ENCODE data around the gene BOD1. TPM values are rescaled to one million over a fixed set of nuclear protein-coding genes. Genes with fewer than 3 reads are reported as not detected.
A peak's percentile ranks its signal among the peaks of the same experiment; 100 is the strongest.

The BOD1 gene
- polyA plus RNA-seq, 3 donors, result 110 to 127 (median 121) TPM

DNA sequence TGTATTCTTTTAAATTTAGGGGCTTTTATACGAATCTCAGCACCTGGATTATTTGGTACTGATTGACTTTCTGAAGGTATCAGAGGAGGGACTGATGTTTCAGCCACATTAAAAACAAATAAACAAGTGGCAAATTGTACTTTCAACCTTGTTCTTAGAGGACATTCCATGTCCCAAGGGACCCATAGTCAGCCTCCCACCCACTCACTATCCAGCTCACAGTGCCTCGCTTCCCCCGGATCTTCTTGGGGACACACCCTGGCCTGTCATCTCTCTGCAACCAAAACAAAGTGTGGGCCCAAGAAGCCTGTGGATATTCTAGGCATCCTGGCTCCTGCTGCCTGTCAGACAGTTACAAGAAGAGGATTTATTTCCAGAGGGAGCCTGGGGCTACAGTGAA lies 8.8 kb upstream of the BOD1 start:
- no peak for DNase-seq (ENCODE audit: extremely low read depth in 1 of 11, low read depth in 9 of 11, low spot score in 4 of 11)

DNA sequence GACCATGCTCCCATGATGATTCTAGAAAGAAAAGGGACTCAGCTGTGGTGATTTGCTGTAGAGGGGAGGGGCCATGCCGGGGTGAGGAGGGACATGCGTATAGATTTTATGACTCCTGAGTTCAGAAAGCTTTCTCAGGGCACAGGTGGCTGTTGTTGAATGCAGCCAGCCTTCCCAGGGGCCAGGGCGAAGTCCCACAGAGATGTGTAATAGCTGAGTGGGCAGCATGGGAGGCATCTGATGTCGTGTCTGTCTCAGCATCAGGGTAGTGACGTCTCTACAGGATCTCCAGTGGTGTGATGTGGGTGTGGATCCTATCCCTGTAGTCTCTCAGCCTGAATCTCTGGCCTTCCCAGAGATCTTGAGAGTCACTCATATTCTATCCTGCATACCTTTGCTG lies 7.8 kb upstream of the BOD1 start:
- DNase-seq (ENCODE audit: extremely low read depth in 1 of 11, low read depth in 9 of 11, low spot score in 4 of 11), result no peak

DNA sequence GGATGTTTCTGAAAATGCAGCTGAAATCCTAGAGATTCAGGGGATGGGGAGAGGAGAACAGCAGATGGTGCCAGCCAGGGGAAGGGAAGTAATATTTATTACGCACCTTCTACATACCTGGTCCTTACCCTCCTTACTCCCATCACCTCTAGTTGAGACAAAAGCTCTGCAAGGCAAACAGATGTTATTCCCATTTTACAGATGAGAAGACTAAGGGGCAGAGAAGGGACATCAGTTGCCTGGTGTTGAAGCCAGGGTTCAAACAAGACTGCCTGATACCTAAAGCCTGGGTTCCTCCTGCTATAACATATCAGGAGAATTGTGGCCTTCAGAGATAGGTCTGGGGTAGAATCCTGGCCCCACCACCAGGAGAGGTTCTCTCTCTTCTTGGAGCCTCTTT lies 7.3 kb upstream of the BOD1 start:
- no peak for DNase-seq (ENCODE audit: extremely low read depth in 1 of 11, low read depth in 9 of 11, low spot score in 4 of 11)

DNA sequence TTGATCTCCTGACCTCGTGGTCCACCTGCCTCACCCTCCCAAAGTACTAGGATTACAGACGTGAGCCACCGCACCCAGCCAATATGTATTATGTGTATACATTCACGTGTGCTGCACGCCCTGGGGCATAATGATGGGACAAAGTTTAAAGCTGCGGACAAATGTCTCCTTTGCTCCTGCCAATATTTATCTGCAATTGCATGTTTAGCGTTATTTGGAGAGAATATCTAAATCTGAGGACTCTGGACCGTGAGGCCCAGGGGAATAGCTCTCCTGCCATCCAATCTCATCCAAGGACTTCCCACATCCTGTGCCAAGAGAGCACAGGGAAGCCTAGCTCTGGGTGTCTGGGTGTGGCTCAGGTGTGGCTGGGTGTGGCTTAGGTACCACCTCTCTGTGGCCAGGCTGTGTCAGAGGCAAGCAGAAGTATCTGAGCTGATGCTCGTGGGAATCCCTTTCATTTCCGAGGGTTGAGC lies 6.9 kb upstream of the BOD1 start:
- no peak for DNase-seq (ENCODE audit: extremely low read depth in 1 of 11, low read depth in 9 of 11, low spot score in 4 of 11)

DNA sequence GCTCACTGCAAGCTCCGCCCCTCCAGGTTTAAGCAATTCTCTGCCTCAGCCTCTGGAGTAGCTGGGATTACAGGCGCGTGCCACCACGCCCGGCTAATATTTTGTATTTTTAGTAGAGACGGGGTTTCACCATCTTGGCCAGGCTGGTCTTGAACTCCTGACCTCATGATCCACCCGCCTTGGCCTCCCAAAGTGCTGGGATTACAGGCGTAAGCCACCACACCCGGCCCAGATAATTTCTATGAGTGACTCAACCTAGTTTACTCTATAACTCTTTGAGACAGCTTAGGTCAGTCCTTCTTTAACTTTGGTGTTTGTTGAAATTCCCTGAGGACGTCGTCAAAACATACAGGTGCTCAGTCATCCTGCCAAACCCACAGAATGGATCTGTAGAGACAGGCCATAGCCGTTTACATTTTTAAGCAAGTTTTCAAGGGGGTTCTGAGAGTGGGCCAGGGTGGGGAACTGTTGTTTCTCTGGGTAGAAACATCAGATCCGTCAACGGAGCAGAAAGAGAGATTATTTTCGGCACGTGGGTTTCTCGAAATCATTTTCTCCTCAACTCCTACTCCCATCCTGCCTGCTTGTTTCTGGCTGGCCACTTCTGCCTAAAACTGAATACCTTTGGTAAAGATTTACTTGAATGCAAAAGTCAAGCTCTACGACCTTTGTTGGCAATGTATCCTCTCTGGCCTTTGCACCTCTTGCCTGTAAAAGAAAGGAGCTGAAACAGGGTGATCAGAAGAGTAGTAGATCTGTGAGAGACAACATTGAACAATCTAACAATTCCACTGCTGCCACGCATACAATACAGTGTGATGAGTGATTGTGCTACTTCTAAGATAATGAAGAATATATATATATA lies 6.0 kb upstream of the BOD1 start:
- DNase-seq (ENCODE audit: extremely low read depth in 1 of 11, low read depth in 9 of 11, low spot score in 4 of 11), result no peak

DNA sequence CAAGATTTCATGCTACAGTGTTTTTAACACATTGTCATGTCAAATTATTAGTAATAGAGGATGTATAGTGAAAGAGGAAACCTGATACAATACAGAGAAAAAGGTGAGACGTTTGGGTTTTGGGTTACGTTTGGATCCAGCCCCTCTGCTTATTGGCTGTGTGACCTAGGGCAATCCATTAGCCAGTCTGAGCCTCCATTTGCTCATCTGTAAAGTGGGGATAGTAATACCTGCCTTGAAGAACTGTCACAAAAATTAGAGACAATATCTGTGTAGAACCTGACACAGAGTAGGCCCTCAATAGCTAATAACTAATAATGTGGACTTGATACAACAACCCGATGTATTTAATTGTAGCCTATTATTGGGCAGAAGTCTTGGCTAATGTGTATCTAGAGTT lies 4.3 kb upstream of the BOD1 start:
- DNase-seq (ENCODE audit: extremely low read depth in 1 of 11, low read depth in 9 of 11, low spot score in 4 of 11), result no peak

DNA sequence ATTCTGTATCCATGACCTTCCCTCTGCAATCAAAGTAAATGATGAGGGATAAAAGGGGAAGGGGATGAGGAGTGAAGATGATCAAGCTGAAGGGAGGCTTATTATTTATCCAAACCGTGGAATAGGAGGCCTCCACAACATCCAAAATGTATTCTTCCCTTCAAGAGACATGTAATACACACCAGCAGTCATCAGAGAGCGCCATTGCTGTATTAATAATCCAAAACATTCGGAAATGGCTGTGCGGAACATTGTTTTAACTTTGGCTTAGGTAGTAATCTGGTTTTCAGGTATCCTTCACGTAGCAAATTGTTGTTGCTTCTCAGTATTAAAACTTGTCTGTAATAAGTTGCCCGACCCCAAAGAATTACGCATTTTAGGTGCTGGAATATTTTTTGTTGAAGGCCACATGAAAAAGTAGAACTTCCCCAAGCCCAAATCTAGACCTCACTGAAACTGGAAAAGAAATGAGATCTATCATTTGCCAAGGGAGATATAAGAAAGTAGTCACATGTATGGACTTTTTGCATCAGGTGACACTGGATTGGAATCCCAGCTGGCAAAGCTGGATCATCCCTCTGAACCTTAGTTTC lies 2.6 kb upstream of the BOD1 start:
- peak in 3 of 11 donors; percentile 50 to 64 (median 51) for DNase-seq (ENCODE audit: extremely low read depth in 1 of 11, low read depth in 9 of 11, low spot score in 4 of 11)

DNA sequence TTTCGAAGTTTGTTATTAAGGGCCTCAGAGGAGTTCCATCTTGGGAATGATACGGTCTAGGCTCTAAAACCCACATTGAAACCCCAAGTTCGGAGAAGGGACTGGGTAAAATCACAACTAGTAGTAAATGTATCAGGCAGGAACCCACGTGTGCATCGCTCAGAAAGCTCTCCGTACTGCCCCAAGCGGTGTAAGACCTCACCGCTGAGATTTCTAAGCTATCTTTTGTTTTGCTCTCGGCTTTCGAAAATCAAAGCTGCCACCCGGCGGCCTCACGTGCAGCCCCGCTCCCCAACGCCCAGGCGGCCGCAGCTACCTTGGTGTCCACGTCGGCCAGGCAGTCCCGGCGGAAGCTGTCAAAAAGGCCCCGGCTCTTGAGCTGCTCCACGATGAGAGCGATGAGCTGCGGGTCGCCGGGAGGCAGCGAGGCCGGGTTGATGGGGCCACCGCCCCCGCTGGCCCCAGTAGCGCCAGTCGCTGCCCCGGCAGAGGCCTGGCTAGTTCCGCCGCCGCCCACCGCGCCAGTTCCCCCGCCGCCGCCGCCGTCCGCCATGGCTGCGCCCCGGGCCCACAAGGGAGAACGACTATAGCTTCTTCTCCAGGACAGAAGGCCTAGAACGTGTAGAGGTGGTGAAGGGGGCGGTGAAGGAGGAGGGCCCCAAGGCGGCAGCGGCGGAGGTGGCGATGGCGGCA lies 420 bp downstream of the BOD1 start:
- DNase-seq (ENCODE audit: extremely low read depth in 1 of 11, low read depth in 9 of 11, low spot score in 4 of 11), result peak in 9 of 11 donors; percentile 52 to 72 (median 57)

DNA sequence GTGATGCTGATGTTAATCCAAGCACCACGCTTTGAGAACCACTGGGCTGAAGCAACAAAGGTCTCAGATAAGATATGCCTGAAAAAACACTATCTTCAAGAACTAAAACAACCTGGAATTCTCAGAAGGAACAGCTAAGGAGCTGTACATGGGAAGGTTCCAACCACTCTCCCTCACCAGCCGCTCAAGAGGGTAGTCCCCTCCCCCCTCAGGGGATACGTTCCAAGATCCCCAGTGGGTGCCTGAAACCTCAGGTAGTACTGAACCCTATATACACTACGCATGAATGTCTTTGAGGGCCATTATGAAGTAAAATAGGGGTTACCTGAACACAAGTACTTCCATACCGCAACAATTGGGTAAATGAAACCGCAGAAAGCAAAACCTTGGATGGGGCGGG lies 1.9 kb downstream of the BOD1 start:
- DNase-seq (ENCODE audit: extremely low read depth in 1 of 11, low read depth in 9 of 11, low spot score in 4 of 11), result no peak

DNA sequence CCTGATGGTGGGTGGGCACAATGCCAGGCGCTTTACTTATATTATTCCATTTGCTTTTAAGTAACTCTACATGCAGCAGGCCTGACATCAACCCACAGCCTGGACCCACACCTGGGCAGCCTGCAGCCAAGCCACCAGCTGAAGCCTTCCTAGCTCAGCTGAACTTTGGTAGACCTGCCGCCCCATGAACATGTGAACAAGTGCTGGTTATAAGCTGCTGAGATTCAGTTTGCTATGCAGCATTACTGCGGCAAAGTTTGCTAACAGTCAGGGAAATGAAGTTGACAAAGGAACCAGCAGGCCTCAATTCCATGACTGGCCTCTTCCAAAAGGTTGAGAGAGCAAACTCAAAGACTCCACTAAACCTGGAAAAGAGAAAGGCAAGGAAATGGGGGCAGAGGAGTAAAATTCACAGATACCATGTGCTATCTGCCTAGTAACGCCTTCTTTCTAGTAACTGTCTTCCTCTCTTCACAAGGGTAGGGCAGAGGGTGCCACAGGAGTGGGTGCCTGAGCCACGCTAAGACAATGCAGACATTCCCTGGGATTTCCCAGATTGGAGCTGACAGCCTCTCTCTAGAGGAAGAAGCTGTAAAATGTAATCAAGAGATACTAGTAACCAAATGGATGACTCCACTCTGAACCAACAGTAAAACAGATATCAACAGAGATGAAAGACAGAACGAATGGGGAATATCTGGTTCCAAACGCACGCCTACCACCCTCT lies 2.9 kb downstream of the BOD1 start:
- no peak for DNase-seq (ENCODE audit: extremely low read depth in 1 of 11, low read depth in 9 of 11, low spot score in 4 of 11)

DNA sequence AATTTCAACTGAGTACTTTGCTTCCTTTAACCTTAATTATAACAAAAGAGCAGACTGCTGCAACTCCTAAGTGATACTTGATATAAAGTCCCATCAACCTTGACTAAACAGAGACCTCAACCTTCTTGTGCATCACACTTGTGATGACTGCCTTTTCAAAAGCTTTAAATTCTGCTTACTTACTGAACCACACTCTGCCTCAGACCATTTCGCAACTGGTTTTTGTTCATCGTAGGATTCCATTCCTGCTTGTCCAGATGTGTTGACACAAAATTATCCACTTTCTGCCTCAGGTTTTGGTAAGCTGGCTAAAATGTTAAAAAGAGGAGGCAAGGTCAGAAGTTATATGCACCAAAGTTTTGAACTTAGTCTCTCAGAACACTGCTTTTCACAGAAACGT lies 3.5 kb downstream of the BOD1 start:
- DNase-seq (ENCODE audit: extremely low read depth in 1 of 11, low read depth in 9 of 11, low spot score in 4 of 11), result no peak

DNA sequence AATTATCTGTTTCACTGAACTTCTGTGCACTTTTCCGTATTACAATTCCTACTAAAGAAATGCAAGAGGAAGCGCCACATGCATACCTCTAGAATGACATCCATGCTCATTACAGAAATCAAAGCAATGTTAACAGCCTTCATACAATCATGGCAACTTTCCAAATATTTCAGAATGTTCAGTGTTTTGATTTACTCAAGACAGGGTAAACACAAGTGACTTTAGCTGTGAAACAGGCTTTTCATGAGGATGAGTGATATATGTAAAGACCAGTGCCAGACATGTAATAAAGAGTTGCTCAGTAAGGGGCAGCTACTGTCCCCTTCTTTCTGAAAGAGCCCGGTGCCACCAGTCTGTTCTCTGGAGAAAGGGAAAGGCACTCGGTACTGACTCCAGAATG lies 4.7 kb downstream of the BOD1 start:
- no peak for DNase-seq (ENCODE audit: extremely low read depth in 1 of 11, low read depth in 9 of 11, low spot score in 4 of 11)

DNA sequence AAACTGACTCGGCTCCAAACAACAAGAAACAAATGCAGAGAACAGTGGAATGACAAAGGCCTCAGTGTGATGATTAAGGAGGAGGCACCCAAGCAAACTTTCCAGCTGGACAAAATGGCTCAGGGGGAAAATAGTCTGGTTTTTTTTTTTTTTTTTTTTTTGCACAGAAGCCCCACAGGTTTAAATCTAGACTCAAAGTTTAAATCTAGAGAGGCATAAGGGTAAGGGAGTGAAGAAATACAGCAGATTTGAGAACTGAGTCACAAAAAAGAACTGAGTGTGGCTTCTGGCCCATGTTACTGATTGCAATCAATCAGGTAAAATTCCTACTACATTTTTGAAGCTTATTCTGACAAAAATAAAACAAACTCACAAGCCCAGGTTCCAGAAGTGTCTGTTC lies 12.3 kb downstream of the BOD1 start:
- DNase-seq (ENCODE audit: extremely low read depth in 1 of 11, low read depth in 9 of 11, low spot score in 4 of 11), result no peak

DNA sequence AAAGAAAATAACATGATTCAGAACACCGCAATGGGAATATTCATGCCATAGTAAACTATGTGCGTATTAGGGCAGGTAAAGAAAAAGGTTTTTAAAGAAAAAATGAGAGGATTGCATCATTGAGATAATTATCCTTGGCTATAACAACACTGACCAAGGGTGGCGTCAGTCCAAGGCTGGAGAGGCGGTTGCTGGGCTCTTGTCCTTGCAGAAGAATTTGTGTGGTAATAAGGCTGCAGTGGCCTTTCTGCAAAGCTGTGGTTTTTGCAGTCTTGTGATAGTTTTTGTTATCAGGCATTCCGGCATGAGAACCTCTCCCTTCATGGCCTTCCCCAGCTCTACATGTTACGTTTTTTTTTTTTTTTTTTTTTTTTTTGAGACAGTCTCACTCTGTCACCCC lies 14.0 kb downstream of the BOD1 start:
- no peak for DNase-seq (ENCODE audit: extremely low read depth in 1 of 11, low read depth in 9 of 11, low spot score in 4 of 11)

DNA sequence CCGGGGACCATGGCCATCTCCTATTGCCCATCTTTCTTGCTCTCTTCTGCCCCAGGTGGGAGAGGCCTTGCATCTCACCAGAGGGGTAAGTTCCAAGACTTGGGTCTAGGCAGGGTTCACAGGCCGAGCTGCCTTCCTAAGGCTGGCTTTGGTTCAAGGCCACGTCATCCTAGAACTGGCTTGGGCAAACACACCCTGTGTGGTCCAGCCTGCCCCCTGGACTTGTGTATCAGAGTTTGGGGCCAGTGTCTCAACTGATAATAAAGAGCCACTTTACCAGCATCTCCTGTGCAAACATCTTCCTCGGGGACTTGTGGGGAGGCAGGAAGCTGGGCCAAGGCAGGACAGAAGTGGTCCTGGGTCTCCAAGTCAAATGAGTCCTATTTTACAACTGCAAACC lies 17.8 kb downstream of the BOD1 start:
- DNase-seq (ENCODE audit: extremely low read depth in 1 of 11, low read depth in 9 of 11, low spot score in 4 of 11), result no peak

DNA sequence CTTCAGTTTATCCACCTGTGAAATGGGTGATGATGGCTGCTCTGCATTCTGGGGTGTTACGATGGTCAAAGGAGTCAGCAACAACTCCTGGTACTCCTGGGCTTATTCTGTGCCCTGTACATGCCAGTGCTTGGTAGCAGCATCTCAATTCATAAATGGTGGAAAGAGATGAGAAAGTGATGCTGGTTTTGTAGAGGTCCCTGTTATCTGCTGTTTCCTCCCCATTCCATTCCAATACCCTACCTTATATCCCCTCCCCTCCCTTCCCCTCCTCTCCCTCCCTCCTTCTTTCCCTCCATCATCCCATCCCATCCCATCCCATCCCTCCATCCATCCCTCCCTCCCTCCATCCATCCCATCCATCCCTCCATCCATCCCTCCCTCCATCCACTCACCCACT lies 19.1 kb downstream of the BOD1 start:
- no peak for DNase-seq (ENCODE audit: extremely low read depth in 1 of 11, low read depth in 9 of 11, low spot score in 4 of 11)

DNA sequence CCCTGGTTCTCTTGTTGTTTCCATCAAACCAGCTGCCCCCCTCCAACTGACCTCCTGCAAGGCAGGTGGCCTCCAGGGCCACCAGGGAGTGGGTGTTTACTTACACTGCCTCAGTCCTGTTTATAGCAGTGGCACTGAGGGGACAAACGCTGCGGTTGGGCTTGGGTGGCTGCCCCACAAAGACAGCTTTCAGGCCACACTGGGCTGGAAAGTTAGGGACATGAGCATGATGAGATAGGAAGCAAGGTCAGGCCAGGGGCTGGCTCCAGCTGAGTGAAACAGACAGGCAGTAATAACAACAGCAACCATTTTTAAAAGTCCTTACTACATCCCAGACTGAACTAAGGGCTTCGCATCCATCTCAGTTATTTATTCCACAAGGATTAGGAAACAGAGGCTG lies 20.6 kb downstream of the BOD1 start:
- DNase-seq (ENCODE audit: extremely low read depth in 1 of 11, low read depth in 9 of 11, low spot score in 4 of 11), result no peak

DNA sequence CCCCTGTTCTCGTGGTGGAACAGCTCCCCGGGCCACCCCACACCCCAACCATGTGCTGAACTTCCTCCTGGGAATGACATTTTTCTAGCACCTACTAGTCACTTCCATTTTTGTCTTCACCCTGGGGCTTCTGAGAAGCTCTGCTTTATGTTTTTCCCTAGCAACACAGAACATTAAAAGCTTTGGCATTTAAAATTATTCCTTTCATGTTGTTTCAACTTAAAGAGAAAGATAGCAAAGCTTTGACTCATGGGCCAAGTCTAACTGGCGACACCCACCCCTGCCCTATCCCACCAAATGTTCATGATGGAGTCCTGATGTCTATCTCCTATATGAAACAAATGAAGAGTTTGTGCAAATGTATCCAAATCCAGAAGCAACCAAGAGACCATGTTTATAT lies 22.4 kb downstream of the BOD1 start:
- DNase-seq (ENCODE audit: extremely low read depth in 1 of 11, low read depth in 9 of 11, low spot score in 4 of 11), result no peak

DNA sequence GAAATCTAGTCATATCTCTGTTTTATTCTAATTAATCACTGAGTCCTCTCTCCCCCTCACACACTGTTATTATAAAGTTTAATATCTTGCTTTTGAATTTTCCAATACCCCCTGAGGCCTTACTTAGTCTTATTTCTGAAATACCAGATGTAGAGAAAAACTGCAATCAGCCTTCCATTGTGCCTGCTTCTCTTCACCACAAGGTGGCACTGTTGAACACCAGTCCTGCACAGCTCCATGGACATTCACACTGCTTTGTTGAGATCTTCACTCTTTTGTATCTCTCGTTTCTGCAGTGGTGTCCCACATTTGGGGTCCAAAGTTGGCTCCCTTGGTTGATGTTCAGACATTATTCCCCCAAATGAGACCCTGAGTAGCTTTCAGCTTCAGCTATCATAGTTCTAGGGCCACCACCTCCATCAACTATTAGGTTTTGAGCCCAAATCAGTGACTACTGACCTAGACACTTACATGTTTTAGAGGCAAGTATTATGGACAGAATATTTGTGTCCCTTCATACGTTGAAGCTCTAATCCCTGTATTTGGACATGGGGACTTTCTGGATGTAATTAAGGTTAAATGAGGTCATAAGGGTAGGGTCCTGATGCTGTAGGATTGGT lies 24.3 kb downstream of the BOD1 start:
- no peak for DNase-seq (ENCODE audit: extremely low read depth in 1 of 11, low read depth in 9 of 11, low spot score in 4 of 11)

All from renal cortex interstitium (tissue), 11 donors.